ENCODE measurements around the gene TNFAIP8.

TNFAIP8 gene

GRCh38 chr5:119339344-119339743, 16.5 kb upstream of the TNFAIP8 start:
- TF ChIP-seq CTCF (IDR thresholded peaks at IDR 0.05; ENCODE audit: insufficient read depth, low read depth, low read length, missing control alignments): no peak
- no peak overlapping the region for H3K4me3 ChIP-seq (ENCODE audit: low read length)

GRCh38 chr5:119339965-119340364, 15.9 kb upstream of the TNFAIP8 start:
- no peak overlapping the region for H3K4me3 ChIP-seq (ENCODE audit: low read length)
- DNase-seq (ENCODE audit: low read depth): no peak
- TF ChIP-seq CTCF (IDR thresholded peaks at IDR 0.05; ENCODE audit: insufficient read depth, low read depth, low read length, missing control alignments): no peak

More at GRCh38 chr5:119339344-119339743, 16.5 kb upstream of the TNFAIP8 start:
- no peak for DNase-seq (ENCODE audit: low read depth)

GRCh38 chr5:119340597-119341218, 15.1 kb upstream of the TNFAIP8 start:
- DNase-seq (ENCODE audit: low read depth): no peak
- TF ChIP-seq CTCF (IDR thresholded peaks at IDR 0.05; ENCODE audit: insufficient read depth, low read depth, low read length, missing control alignments): no peak
- no peak overlapping the region for H3K4me3 ChIP-seq (ENCODE audit: low read length)

GRCh38 chr5:119341452-119342349, 14.1 kb upstream of the TNFAIP8 start:
- no peak overlapping the region for H3K4me3 ChIP-seq (ENCODE audit: low read length)
- DNase-seq (ENCODE audit: low read depth): no peak
- no peak for TF ChIP-seq CTCF (IDR thresholded peaks at IDR 0.05; ENCODE audit: insufficient read depth, low read depth, low read length, missing control alignments)

GRCh38 chr5:119342406-119342805, 13.4 kb upstream of the TNFAIP8 start:
- no peak for TF ChIP-seq CTCF (IDR thresholded peaks at IDR 0.05; ENCODE audit: insufficient read depth, low read depth, low read length, missing control alignments)
- DNase-seq (ENCODE audit: low read depth): no peak
- H3K4me3 ChIP-seq (ENCODE audit: low read length): no peak overlapping the region

GRCh38 chr5:119343052-119343451, 12.8 kb upstream of the TNFAIP8 start:
- DNase-seq (ENCODE audit: low read depth): no peak
- H3K4me3 ChIP-seq (ENCODE audit: low read length): no peak overlapping the region
- no peak for TF ChIP-seq CTCF (IDR thresholded peaks at IDR 0.05; ENCODE audit: insufficient read depth, low read depth, low read length, missing control alignments)
